SIG-M5 (cell line): ENCODE results near the gene FSD1L.
"Not testable (repeated sequence)": the region's sequence is repeated elsewhere in the genome, so short reads cannot be mapped to it uniquely, and the experiment has no call there.

Source experiments
- DNase-seq: peaks from one replicate; lab custom pipeline; 2025; lab: John Stamatoyannopoulos, UW

FSD1L gene

GRCh38 chr9:105557804-105558610 is 110.2 kb downstream of the FSD1L start, which contains the start of gene FKTN:
Gene FKTN (plus strand): TSS chr9:105558131. CDS start chr9:105575033, 16,902 bp downstream.
- DNase-seq, result peak; percentile 2

GRCh38 chr9:105572455-105572854 is 124.6 kb downstream of the FSD1L start:
- DNase-seq, result no peak

- DNase-seq, result not testable (repeated sequence)
Observed at GRCh38 chr9:105579952-105580351, 132.1 kb downstream of the FSD1L start.

- not testable (repeated sequence) for DNase-seq
Observed at GRCh38 chr9:105581550-105581949, 133.7 kb downstream of the FSD1L start.

GRCh38 chr9:105593145-105593544 is 145.3 kb downstream of the FSD1L start:
- DNase-seq, result no peak
